Mesothelial cell of epicardium (in vitro differentiated cells): ENCODE measurements around the gene HAND2. TPM values are rescaled to one million over a fixed set of nuclear protein-coding genes. Genes with fewer than 3 reads are reported as not detected.
A peak's percentile ranks its signal among the peaks of the same experiment; 100 is the strongest.

Source experiments
- DNase-seq, 2 experiments: peaks; one replicate each; pipeline ENCODE4 v3.0.0; 2021; ENCODE audit warnings: low spot score in 2 of 2; ENCODE audit not compliant: unreplicated experiment in 2 of 2
- H3K27ac Mint-ChIP-seq: 2 replicates; pipeline ENCODE4 v1.8.0; 2021; ENCODE audit warnings: mixed read lengths
- H3K27me3 Mint-ChIP-seq: 2 replicates; pipeline ENCODE4 v1.8.0; 2021; ENCODE audit warnings: low read depth, mixed read lengths
- H3K36me3 Mint-ChIP-seq: 2 replicates; pipeline ENCODE4 v1.8.0; 2021; ENCODE audit warnings: mixed read lengths
- H3K4me1 Mint-ChIP-seq: 2 replicates; pipeline ENCODE4 v1.8.0; 2021; ENCODE audit warnings: mixed read lengths
- H3K4me3 Mint-ChIP-seq: 2 replicates; pipeline ENCODE4 v1.8.0; 2021; ENCODE audit warnings: mild to moderate bottlenecking, moderate library complexity, mixed read lengths
- H3K9me3 Mint-ChIP-seq: 2 replicates; pipeline ENCODE4 v1.8.0; 2021; ENCODE audit warnings: mixed read lengths
- CTCF ChIP-seq: fragments of 200-600 bp; sonication (generic); IDR thresholded peaks from one replicate; pipeline ENCODE4 v1.5.0; 2021; ENCODE audit warnings: antibody characterized with exemption; ENCODE audit not compliant: unreplicated experiment
- total RNA-seq: library from RNA; stranded (reverse); gene quantifications from 3 replicates; pipeline ENCODE4 v1.2.1, GENCODE V29; 2021

Gene HAND2
- total RNA-seq, 1 donor from 2014 or later = 34.3 TPM

DNA sequence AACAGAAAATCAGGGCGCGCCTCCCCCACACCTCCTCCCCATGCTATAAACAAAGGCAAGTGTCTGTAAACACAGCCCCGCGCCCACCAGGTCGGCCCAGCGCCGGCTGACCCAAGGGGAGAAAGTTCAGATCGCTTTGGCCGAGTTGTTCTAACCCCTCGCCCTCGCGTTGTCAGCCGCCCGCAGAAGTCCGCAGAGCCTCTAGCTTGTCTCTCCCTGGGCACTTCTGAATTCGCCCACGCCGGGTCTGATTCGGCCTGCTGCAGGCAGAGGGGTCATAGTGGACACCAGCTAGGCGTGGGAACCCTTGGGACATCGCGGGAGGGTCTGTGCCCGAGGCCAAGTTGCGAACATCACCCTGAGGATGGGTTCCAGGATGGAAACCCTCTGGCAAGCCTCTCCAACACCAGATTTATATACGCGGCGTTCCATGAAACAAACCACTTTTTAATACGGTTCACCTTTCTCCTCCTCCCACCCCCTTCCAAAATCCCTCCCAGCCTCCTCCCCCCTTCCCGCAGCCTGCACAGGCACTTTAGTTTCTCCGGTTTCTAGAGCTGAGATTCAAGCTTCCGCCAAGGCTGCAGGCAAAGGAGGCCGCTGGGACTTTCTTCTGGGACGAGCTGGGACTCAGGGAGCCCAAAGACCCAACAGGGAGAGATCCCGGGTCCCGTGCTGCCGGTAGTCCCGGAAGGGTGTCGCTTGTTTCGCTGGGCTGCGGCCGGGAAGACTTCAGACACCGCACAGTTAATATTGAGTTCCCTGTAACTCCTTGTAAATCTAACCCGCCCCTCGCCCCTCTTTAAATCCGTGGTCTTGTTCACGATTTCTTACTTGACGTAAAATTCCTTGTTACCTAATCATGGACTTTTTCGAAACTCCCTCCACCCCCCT, 4.7 kb downstream of the HAND2 start:
- Mint-ChIP-seq H3K9me3 (no peaks in the 10 kb centered on the region), H3K4me1 (peaks cover 69% of the 10 kb centered on the region), H3K36me3 (peaks cover 4% of the 10 kb centered on the region), H3K4me3 (peak overlapping the region; percentile 95), H3K27ac (peak overlapping the region; percentile 97), H3K27me3 (peaks cover 50% of the 10 kb centered on the region)
- no peak for DNase-seq
- TF ChIP-seq CTCF = no peak

GRCh38 chr4:173524218-173525117, 5.6 kb downstream of the HAND2 start:
- H3K27me3 Mint-ChIP-seq = peaks cover 45% of the 10 kb centered on the region
- no peak for DNase-seq
- H3K9me3 Mint-ChIP-seq = no peaks in the 10 kb centered on the region
- peaks cover 78% of the 10 kb centered on the region for H3K4me1 Mint-ChIP-seq
- peaks cover 4% of the 10 kb centered on the region for H3K36me3 Mint-ChIP-seq
- no peak for TF ChIP-seq CTCF
- peak overlapping the region; percentile 97 for H3K27ac Mint-ChIP-seq
- peak overlapping the region; percentile 95 for H3K4me3 Mint-ChIP-seq

DNA sequence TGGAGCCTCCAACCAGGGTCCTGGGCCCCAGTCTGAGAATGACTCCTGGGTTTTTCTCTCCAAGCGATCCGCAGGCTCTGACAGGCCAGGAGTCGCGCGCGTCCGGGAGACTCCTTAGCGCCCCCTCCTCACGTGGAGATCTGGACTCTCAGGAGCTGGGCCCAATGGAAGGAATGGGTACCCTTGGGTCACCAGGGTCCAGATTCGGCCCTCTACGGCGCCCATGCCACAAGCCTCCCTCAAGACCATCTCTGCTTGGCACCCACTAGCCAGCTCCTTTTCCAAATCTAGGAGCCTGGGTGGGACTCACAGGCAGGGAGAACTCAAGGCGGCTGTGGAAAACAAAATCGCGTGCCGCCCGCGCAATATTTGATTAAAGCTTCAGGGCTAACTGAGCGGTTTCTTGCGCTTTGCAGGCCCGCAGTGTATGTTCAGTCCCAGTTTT, 7.1 kb downstream of the HAND2 start:
- H3K4me1 Mint-ChIP-seq = peaks cover 84% of the 10 kb centered on the region

DNA sequence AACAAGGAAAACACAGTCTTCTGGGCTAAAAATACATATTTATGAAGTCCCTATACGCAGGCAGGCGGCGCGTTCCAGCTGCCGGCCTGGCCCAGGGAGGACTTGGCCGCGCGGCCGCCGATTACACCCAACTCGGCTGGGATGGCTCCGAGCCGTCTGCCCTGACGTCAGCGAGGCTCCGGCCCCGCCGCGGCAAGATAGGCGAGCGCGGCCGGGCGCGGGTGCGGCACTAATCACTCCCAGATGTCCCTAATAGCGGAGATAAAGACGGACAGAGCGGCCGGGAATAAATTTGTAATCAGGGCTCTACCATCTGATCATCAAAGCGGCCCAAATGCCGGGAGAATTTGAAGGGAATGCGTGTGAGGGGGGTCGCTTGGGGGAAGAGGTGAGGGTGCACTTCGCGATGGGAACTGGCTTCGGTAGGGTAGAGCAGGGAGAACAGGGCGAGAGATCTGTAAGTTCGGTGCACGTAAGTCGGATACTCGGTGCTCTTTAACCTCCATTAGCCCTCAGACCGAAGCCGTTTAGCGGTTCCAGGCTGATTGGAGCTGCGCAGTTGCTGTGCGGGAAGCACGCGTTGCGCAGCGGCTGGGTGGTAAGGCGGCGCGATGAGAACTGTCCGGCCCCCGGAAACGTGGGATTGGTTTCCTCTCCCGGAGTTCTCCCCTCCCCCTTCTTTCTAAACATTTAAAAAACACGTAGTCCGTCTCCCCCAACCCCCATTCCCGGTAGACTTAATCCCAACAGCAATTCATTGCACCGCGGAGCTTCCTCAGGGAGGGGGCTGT, 7.7 kb downstream of the HAND2 start:
- Mint-ChIP-seq H3K36me3 (peaks cover 4% of the 10 kb centered on the region), H3K9me3 (no peaks in the 10 kb centered on the region), H3K27me3 (peaks cover 35% of the 10 kb centered on the region), H3K4me1 (peaks cover 90% of the 10 kb centered on the region), H3K27ac (peak overlapping the region; percentile 97), H3K4me3 (peak overlapping the region; percentile 95)
- no peak for TF ChIP-seq CTCF
- peak; percentile 84 to 88 for DNase-seq

More for the DNA sequence above, 7.1 kb downstream of the HAND2 start:
- no peak for TF ChIP-seq CTCF
- DNase-seq = no peak
- Mint-ChIP-seq H3K27me3 (peaks cover 39% of the 10 kb centered on the region), H3K4me3 (peak overlapping the region; percentile 95), H3K27ac (peak overlapping the region; percentile 97), H3K9me3 (no peaks in the 10 kb centered on the region), H3K36me3 (peaks cover 4% of the 10 kb centered on the region)
